Stimulated activated CD8-positive, alpha-beta memory T cell treated with anti-CD3 and anti-CD28 coated beads, Interleukin-12 subunit alpha, Interleukin-12 subunit beta, amount 100 ng/mL, for 24 hours (primary cell): ENCODE measurements around the gene MT1F.
"Not testable (repeated sequence)": the region's sequence is repeated elsewhere in the genome, so short reads cannot be mapped to it uniquely, and the experiment has no call there.

Source experiments
- DNase-seq: peaks from one replicate; pipeline ENCODE4 v3.0.0-alpha.2; 2020; ENCODE audit errors: extremely low read depth

MT1F gene

GRCh38 chr16:56672761-56673536 is 15.2 kb downstream of the MT1F start:
- no peak for DNase-seq

GRCh38 chr16:56673921-56674320 is 16.2 kb downstream of the MT1F start:
- DNase-seq: no peak

- not testable (repeated sequence) for DNase-seq
Observed at GRCh38 chr16:56674570-56674969, 16.8 kb downstream of the MT1F start.

GRCh38 chr16:56675685-56676210 is 18.0 kb downstream of the MT1F start:
- DNase-seq: no peak

GRCh38 chr16:56677474-56677873 is 19.7 kb downstream of the MT1F start:
- DNase-seq: no peak

- no peak for DNase-seq
Observed at GRCh38 chr16:56679078-56679730, 21.4 kb downstream of the MT1F start.

GRCh38 chr16:56679818-56680217 is 22.1 kb downstream of the MT1F start:
- DNase-seq: no peak

- peak; percentile 79 for DNase-seq
Observed at GRCh38 chr16:56681939-56682702, 24.4 kb downstream of the MT1F start, which contains the start of gene MT1X. MT1X (plus strand) TSS chr16:56682470; CDS start chr16:56682541, 71 bp downstream.

- no peak for DNase-seq
Observed at GRCh38 chr16:56682703-56683397, 25.1 kb downstream of the MT1F start.

- no peak for DNase-seq
Observed at GRCh38 chr16:56683424-56684172, 25.8 kb downstream of the MT1F start.

GRCh38 chr16:56684256-56684925 is 26.6 kb downstream of the MT1F start:
- DNase-seq: no peak

GRCh38 chr16:56684926-56685590 is 27.3 kb downstream of the MT1F start:
- DNase-seq: no peak

GRCh38 chr16:56686758-56687157 is 29.0 kb downstream of the MT1F start:
- no peak for DNase-seq

GRCh38 chr16:56688762-56689161 is 31.0 kb downstream of the MT1F start:
- DNase-seq: no peak

GRCh38 chr16:56689171-56689570 is 31.4 kb downstream of the MT1F start:
- DNase-seq: no peak

GRCh38 chr16:56690420-56691122 is 32.8 kb downstream of the MT1F start:
- no peak for DNase-seq

- DNase-seq: no peak
Observed at GRCh38 chr16:56691885-56692284, 34.1 kb downstream of the MT1F start.

GRCh38 chr16:56695246-56695645 is 37.5 kb downstream of the MT1F start:
- no peak for DNase-seq
